NCI-H524 (cell line): ENCODE measurements around the gene ZNF398.
A peak's percentile ranks its signal among the peaks of the same experiment; 100 is the strongest.

Experiments
- DNase-seq, 2 experiments: peaks; one replicate each; lab custom pipeline; 2025; lab: John Stamatoyannopoulos, UW

Gene ZNF398

GRCh38 chr7:149147752-149148653 is 750 bp downstream of the ZNF398 start:
- DNase-seq, result peak in 1 of 2 experiments; percentile 28

- DNase-seq, result no peak
Measured at GRCh38 chr7:149150981-149151380, 3.7 kb downstream of the ZNF398 start.

- no peak for DNase-seq
Measured at GRCh38 chr7:149153346-149153745, 6.1 kb downstream of the ZNF398 start.

GRCh38 chr7:149154056-149154455 is 6.8 kb downstream of the ZNF398 start:
- DNase-seq, result no peak

- DNase-seq, result no peak
Measured at GRCh38 chr7:149156898-149157297, 9.6 kb downstream of the ZNF398 start.

- no peak for DNase-seq
Measured at GRCh38 chr7:149161241-149161848, 14.1 kb downstream of the ZNF398 start.

- DNase-seq, result no peak
Measured at GRCh38 chr7:149166142-149166541, 18.9 kb downstream of the ZNF398 start.

GRCh38 chr7:149166630-149167352 is 19.5 kb downstream of the ZNF398 start:
- no peak for DNase-seq

GRCh38 chr7:149171892-149172533 is 24.8 kb downstream of the ZNF398 start:
- DNase-seq, result no peak

- DNase-seq, result no peak
Measured at GRCh38 chr7:149172534-149172920, 25.3 kb downstream of the ZNF398 start.

GRCh38 chr7:149175150-149175549 is 27.9 kb downstream of the ZNF398 start:
- no peak for DNase-seq

- DNase-seq, result no peak
Measured at GRCh38 chr7:149179241-149179640, 32.0 kb downstream of the ZNF398 start.

- DNase-seq, result no peak
Measured at GRCh38 chr7:149180722-149181449, 33.6 kb downstream of the ZNF398 start.

- DNase-seq, result no peak
Measured at GRCh38 chr7:149181450-149181790, 34.2 kb downstream of the ZNF398 start.

- no peak for DNase-seq
Measured at GRCh38 chr7:149184274-149184673, 37.0 kb downstream of the ZNF398 start.

- no peak for DNase-seq
Measured at GRCh38 chr7:149188213-149188612, 41.0 kb downstream of the ZNF398 start.

- no peak for DNase-seq
Measured at GRCh38 chr7:149188637-149189259, 41.5 kb downstream of the ZNF398 start.

GRCh38 chr7:149191851-149192250 is 44.6 kb downstream of the ZNF398 start:
- DNase-seq, result no peak

- DNase-seq, result no peak
Measured at GRCh38 chr7:149194799-149195179, 47.5 kb downstream of the ZNF398 start.

- DNase-seq, result peak; percentile 71 to 85
Measured at GRCh38 chr7:149195180-149196150, 48.2 kb downstream of the ZNF398 start, which contains the start of gene ZNF282. Gene ZNF282, plus strand, starts transcription at chr7:149195546. Its CDS starts 44 bp downstream, at chr7:149195590.
